Cardiac muscle cell (in vitro differentiated cells and primary cell): ENCODE results near the gene CEBPG. TPM values are rescaled to one million over a fixed set of nuclear protein-coding genes. Genes with fewer than 3 reads are reported as not detected.

Experiments used
- DNase-seq, 2 donors: peaks; one replicate each; pipeline versions ENCODE4 v3.0.0 to v3.0.0-alpha.2; 2010 to 2017; ENCODE audit warnings: low read depth in 1 of 2, low spot score in 1 of 2
- H3K27ac ChIP-seq: fragments of 200-600 bp; sonication (generic); 2 replicates; pipeline ENCODE4 v1.5.1; 2016
- H3K27me3 ChIP-seq: fragments of 200-600 bp; sonication (generic); 2 replicates; pipeline ENCODE4 v1.6.0; 2016; ENCODE audit warnings: control low read depth
- H3K36me3 ChIP-seq: fragments of 200-600 bp; sonication (generic); 2 replicates; pipeline ENCODE4 v1.5.1; 2016; ENCODE audit warnings: control low read depth
- H3K4me1 ChIP-seq: fragments of 200-600 bp; sonication (generic); 2 replicates; pipeline ENCODE4 v1.8.1; 2017; ENCODE audit warnings: low read depth, mild to moderate bottlenecking, mixed run types
- H3K4me3 ChIP-seq: fragments of 200-600 bp; sonication (generic); 2 replicates; pipeline ENCODE4 v1.5.1; 2016; ENCODE audit warnings: mild to moderate bottlenecking
- H3K9me3 ChIP-seq: fragments of 200-600 bp; sonication (generic); 2 replicates; pipeline ENCODE4 v1.5.1; 2017; ENCODE audit warnings: low read depth, mild to moderate bottlenecking, control low read depth
- polyA plus RNA-seq: library from polyadenylated mRNA; unstranded; fragments of >200 nt; fragmentation: Nextera tagmentation; extraction: Ambion mirVana; gene quantifications from 2 replicates; pipeline ENCODE4 v1.2.1, GENCODE V29; 2016
- total RNA-seq: library from RNA; depleted of rRNA; stranded (reverse); fragments of >200 nt; gene quantifications from 2 replicates; pipeline ENCODE4 v1.2.3, GENCODE V29; 2016
- TF ChIP-seq, protein P1 (sequence below): IDR thresholded peaks from 2 replicates; pipeline ENCODE4 v1.5.1; 2012; ENCODE audit warnings: low read depth, mild to moderate bottlenecking, low read length

The CEBPG gene
- total and polyA plus RNA-seq, 2 experiments from 2014 or later = 17.4 to 21.1 TPM

- H3K27me3 ChIP-seq = no peaks in the 10 kb centered on the region
- H3K4me3 ChIP-seq = no peak overlapping the region
- no peaks in the 10 kb centered on the region for H3K9me3 ChIP-seq
- TF ChIP-seq, protein P1, sequence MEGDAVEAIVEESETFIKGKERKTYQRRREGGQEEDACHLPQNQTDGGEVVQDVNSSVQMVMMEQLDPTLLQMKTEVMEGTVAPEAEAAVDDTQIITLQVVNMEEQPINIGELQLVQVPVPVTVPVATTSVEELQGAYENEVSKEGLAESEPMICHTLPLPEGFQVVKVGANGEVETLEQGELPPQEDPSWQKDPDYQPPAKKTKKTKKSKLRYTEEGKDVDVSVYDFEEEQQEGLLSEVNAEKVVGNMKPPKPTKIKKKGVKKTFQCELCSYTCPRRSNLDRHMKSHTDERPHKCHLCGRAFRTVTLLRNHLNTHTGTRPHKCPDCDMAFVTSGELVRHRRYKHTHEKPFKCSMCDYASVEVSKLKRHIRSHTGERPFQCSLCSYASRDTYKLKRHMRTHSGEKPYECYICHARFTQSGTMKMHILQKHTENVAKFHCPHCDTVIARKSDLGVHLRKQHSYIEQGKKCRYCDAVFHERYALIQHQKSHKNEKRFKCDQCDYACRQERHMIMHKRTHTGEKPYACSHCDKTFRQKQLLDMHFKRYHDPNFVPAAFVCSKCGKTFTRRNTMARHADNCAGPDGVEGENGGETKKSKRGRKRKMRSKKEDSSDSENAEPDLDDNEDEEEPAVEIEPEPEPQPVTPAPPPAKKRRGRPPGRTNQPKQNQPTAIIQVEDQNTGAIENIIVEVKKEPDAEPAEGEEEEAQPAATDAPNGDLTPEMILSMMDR = no peak
- no peaks in the 10 kb centered on the region for H3K4me1 ChIP-seq
- no peaks in the 10 kb centered on the region for H3K36me3 ChIP-seq
- H3K27ac ChIP-seq = no peak overlapping the region
- no peak for DNase-seq
Observed at GRCh38 chr19:33407716-33408115, 34.2 kb downstream of the CEBPG start.

GRCh38 chr19:33408116-33408515 is 34.6 kb downstream of the CEBPG start:
- no peaks in the 10 kb centered on the region for H3K27me3 ChIP-seq
- TF ChIP-seq, protein P1 = no peak
- H3K4me3 ChIP-seq = no peak overlapping the region
- no peaks in the 10 kb centered on the region for H3K36me3 ChIP-seq
- no peak for DNase-seq
- H3K9me3 ChIP-seq = no peaks in the 10 kb centered on the region
- H3K4me1 ChIP-seq = no peaks in the 10 kb centered on the region
- H3K27ac ChIP-seq = no peak overlapping the region

DNA sequence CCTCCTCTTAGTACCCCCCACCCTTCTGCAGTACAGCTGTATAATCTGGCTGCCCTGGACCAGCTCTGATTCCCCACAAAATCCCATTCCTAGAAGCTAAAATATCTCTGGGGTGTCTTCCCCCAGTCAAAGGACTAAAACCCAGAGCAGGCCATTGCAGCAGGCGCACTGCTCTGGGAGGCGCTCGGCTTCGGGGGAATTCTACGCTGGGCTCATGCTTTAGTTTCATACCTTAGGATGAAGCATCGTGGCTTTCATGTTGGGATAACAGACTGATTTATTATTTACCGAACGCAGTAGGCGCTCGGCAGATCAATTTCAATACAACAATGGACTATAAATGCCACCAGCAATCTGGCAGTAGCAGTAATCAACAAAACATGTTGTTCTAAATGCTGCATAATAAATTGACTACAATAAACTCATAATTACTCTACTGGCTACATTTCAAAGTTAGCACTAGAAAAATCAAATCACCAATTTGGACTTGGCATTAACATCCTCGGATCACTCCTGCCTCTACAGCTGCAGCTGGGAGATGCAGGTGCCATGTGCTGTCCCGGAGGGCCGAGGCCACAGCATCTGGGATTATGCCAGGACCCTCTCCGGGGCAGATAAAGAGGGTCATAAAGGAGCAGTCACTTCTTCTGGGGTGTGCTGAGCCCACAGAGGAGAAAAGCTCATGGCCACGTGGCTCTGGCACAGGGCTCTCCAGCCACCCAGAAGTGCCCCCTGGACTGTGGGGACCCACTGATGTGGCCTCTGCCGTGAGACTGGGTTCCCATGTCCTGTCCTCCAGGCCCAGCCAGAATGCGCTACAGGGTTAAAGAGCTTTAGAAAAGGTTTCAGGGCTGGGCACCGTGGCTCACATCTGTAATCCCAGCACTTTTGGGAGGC is 35.3 kb downstream of the CEBPG start:
- no peak overlapping the region for H3K27ac ChIP-seq
- H3K4me1 ChIP-seq = no peaks in the 10 kb centered on the region
- H3K36me3 ChIP-seq = no peaks in the 10 kb centered on the region
- DNase-seq = no peak
- TF ChIP-seq, protein P1 = no peak
- H3K27me3 ChIP-seq = no peaks in the 10 kb centered on the region
- H3K9me3 ChIP-seq = no peaks in the 10 kb centered on the region
- no peak overlapping the region for H3K4me3 ChIP-seq

- H3K27ac ChIP-seq = no peak overlapping the region
- no peaks in the 10 kb centered on the region for H3K27me3 ChIP-seq
- H3K4me3 ChIP-seq = no peak overlapping the region
- no peaks in the 10 kb centered on the region for H3K36me3 ChIP-seq
- H3K4me1 ChIP-seq = no peaks in the 10 kb centered on the region
- TF ChIP-seq, protein P1 = no peak
- no peaks in the 10 kb centered on the region for H3K9me3 ChIP-seq
- DNase-seq = no peak
Observed at GRCh38 chr19:33409906-33410685, 36.6 kb downstream of the CEBPG start.

GRCh38 chr19:33410915-33411401 is 37.4 kb downstream of the CEBPG start:
- TF ChIP-seq, protein P1 = no peak
- H3K27ac ChIP-seq = no peak overlapping the region
- H3K4me1 ChIP-seq = no peaks in the 10 kb centered on the region

More at GRCh38 chr19:33410915-33411401, 37.4 kb downstream of the CEBPG start:
- H3K27me3 ChIP-seq = no peaks in the 10 kb centered on the region
- H3K4me3 ChIP-seq = no peak overlapping the region
- no peaks in the 10 kb centered on the region for H3K9me3 ChIP-seq
- DNase-seq = no peak
- no peaks in the 10 kb centered on the region for H3K36me3 ChIP-seq
